HG03460 (cell line): ENCODE results near the gene HRH1.
A peak's percentile ranks its signal among the peaks of the same experiment; 100 is the strongest.
"Not testable (repeated sequence)": the region's sequence is repeated elsewhere in the genome, so short reads cannot be mapped to it uniquely, and the experiment has no call there.

Experiments
- ATAC-seq: cut with Tn5 transposase; IDR thresholded peaks from one replicate; pipeline ENCODE4 v1.9.1; 2021; ENCODE audit not compliant: unreplicated experiment

HRH1 gene

GRCh38 chr3:11140713-11141104, 13.6 kb upstream of the HRH1 start:
- ATAC-seq = peak; percentile 35

DNA sequence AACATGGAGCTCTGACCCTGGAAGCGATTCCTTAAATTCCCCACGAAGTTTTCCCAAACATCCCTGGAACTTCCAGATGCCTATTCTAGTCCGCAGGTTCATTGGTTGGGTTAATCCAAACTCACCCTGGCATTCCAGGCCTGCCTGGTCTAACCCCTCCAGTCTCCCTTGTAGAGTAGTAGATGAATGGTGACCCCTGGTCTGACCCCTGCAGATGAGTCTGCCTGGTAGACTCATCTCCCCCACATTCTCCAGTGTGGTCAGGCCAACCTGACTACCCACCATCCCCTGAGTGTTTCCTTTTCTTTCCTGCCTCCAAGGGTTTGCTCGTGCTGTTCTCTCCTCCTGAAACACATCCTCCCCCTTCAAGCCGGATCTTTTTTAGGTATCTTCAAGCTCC, 10.8 kb upstream of the HRH1 start:
- ATAC-seq = no peak

GRCh38 chr3:11144996-11145395, 9.3 kb upstream of the HRH1 start:
- no peak for ATAC-seq

DNA sequence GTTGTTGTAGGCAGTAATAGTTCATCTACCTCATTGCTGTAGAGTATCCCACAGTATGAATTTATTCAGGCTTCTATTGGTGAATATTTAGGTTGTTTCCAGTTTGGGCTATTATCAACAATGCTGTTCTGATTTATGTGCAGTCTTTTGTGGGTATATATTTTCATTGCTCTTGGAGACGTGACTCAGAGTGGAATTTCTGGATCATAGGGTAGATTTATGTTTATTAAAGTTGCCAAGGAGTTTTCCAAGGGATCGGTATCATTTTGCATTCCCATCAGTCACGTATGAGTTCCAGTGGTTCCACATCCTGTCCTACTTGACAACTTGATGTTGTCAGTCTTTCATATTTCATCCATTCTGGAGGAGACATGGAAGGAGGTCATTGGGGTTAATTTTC, 8.4 kb upstream of the HRH1 start:
- no peak for ATAC-seq

GRCh38 chr3:11146773-11147660, 7.3 kb upstream of the HRH1 start:
- no peak for ATAC-seq

DNA sequence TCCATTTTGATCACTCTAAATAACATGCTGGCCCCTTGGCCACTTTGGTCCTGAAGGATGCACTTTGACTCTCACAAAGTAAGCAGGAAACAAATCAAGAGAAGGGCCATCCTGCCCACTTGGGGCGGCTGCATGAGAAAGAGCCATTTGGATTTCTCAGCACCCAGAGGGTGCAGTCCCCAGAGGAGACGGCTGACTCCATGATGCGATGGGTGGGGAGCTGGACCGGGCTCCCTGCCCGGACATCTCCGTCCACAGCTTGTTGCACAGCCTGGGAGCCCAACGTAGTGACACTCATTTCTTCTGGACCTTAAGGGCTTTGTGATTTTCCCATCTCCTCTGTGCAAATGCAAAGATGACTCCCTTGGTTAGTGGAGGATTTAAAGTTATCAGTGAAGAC, 4.0 kb upstream of the HRH1 start:
- ATAC-seq = no peak

GRCh38 chr3:11152301-11152700, 2.0 kb upstream of the HRH1 start:
- no peak for ATAC-seq

GRCh38 chr3:11154953-11155325, 646 bp downstream of the HRH1 start:
- ATAC-seq = no peak

GRCh38 chr3:11155341-11156025, 1.2 kb downstream of the HRH1 start:
- no peak for ATAC-seq

- ATAC-seq = no peak
Measured at GRCh38 chr3:11156026-11156410, 1.7 kb downstream of the HRH1 start.

- no peak for ATAC-seq
Measured at GRCh38 chr3:11157421-11157820, 3.1 kb downstream of the HRH1 start.

- no peak for ATAC-seq
Measured at GRCh38 chr3:11159421-11159904, 5.2 kb downstream of the HRH1 start.

DNA sequence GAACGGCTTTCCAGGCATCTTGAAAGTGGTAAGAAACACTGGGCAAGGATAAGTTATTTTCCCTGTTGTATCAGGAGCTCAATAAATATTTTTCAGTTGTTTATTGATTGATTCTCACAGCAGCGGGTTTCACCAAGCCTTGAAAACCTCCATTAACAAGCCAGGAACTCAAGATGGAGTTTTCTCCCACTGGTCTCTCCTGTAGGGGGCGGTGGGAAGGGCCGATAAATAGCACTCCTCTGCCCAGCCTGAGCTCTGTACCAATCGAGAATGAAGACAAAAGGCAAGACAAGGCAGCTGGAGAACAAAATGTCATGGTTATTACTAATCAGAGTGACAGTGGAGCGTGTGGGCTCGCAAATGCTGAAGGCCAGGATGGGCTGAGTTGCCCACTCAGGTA, 7.4 kb downstream of the HRH1 start:
- no peak for ATAC-seq

GRCh38 chr3:11162401-11163345, 8.4 kb downstream of the HRH1 start:
- ATAC-seq = no peak

GRCh38 chr3:11164607-11165006, 10.3 kb downstream of the HRH1 start:
- ATAC-seq = no peak

- no peak for ATAC-seq
Measured at GRCh38 chr3:11165476-11165875, 11.2 kb downstream of the HRH1 start.

DNA sequence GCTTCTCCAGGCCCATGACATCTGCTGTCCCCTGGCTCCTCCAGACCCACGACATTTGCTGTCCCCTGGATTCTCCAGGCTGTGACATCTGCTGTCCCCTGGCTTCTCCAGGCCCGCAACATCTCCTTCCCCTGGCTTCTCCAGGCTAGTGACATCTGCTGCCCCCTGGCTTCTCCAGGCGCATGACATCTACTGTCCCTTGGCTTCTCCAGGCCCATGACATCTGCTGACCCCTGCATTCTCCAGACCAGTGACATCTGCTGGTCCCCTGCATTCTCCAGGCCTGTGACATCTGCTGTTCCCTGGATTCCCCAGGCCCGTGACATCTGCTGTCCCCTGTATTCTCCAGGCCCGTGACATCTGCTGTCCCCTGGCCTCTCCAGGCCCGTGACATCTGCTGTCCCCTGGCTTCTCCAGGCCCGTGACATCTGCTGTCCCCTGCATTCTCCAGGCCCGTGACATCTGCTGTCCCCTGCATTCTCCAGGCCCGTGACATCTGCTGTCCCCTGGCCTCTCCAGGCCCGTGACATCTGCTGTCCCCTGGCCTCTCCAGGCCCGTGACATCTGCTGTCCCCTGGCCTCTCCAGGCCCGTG, 12.6 kb downstream of the HRH1 start:
- ATAC-seq = not testable (repeated sequence)

GRCh38 chr3:11167590-11167989, 13.3 kb downstream of the HRH1 start:
- no peak for ATAC-seq

GRCh38 chr3:11168406-11168805, 14.1 kb downstream of the HRH1 start:
- no peak for ATAC-seq

DNA sequence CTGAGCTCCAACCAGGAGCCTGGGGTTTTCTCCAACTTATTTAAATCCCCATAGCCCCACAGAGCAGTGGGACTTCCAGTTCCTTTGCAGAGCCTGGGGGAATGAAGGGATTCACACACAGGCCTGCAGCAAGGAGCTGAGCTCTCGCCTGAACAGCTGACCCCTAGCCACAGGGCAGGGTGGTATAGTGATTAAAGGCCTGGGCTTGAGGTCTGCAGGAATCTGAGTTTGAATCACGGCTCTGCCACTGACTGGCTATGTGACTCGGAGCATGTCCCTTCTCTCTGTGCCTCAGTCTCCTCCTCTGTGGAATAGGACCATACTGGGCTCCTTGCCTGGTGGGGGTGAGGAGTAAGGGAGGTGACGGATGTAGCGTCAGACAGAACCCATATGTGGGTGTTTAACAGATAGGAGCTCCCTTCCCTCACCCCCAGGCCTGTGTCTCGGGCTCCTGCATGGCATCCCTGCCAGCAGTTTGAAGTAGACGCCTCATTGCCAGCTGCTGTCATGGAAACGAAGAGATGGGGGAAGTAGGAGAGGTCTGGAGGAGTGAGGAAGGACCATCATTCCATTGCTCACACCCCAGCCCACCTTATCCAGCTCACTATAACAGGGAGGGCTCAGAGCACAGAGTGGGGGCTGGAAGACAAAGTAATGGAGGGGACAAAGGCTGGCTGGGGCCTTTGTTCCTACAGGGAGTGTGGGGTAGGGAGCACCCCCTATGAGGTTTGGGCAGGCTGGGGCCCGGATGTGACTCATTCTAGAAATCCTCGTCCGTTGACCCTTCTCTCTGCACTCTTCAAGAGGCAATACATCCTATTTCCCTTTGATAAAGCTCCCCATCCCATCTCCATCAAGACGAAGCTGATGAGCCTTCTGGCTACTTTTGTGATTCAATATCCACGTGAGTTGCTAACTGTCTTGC, 14.8 kb downstream of the HRH1 start:
- no peak for ATAC-seq
